ENCODE data around the gene IL6R.

DNA sequence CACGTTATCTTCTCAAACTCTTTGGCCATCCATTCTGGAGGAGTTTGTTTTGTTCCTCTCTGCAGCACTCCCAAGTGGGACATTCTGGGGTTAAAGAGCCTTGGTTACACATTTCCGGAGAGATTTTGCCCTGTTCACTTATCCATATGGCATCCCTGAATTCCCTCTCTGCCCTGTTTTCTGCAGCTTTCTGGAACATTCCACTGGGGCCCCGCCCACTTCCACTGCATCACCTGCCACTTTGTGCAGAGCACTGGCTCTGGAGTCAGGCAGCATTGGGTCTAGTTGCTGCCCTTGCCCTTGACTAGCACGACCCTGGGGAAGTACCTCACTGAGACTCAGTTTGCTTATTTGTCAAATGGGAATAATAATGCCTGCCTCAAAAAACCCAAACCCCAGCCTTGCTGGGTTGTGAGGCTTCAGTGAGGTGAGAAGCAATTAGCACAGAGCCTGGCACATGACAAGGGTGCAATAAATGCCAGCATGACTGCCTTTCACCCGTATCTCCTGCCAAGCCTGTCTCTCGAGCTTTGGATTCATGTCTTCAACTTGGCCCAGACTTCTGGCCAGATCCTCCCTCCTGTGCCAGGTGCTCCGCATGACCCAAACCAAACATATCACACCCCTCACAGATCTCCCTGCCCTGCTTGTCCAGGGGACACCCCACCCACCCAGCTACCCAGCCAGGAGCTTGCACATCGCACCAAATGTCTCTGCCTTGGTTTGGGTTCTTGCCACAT is 38.3 kb downstream of the IL6R start:
- TF ChIP-seq EZH2 (optimal IDR thresholded peaks at IDR 0.05; ENCODE audit: low read depth, low read length): no peak
- TF ChIP-seq, protein P1, sequence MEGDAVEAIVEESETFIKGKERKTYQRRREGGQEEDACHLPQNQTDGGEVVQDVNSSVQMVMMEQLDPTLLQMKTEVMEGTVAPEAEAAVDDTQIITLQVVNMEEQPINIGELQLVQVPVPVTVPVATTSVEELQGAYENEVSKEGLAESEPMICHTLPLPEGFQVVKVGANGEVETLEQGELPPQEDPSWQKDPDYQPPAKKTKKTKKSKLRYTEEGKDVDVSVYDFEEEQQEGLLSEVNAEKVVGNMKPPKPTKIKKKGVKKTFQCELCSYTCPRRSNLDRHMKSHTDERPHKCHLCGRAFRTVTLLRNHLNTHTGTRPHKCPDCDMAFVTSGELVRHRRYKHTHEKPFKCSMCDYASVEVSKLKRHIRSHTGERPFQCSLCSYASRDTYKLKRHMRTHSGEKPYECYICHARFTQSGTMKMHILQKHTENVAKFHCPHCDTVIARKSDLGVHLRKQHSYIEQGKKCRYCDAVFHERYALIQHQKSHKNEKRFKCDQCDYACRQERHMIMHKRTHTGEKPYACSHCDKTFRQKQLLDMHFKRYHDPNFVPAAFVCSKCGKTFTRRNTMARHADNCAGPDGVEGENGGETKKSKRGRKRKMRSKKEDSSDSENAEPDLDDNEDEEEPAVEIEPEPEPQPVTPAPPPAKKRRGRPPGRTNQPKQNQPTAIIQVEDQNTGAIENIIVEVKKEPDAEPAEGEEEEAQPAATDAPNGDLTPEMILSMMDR (IDR thresholded peaks at IDR 0.05; ENCODE audit: low read length): no peak

Data from MM.1S (cell line).